M059J (cell line): Measurements from ENCODE around the gene TERB1. TPM values are rescaled to one million over a fixed set of nuclear protein-coding genes. Genes with fewer than 3 reads are reported as not detected.
A peak's percentile ranks its signal among the peaks of the same experiment; 100 is the strongest.

Source experiments
- DNase-seq: peaks from one replicate; pipeline ENCODE4 v3.0.0-alpha.2; 2012; ENCODE audit warnings: low read depth
- total RNA-seq: library from RNA; depleted of rRNA; stranded (reverse); fragments of >200 nt; shearing (Covaris generic); gene quantifications from 2 replicates; pipeline ENCODE4 v1.2.3, GENCODE V29; 2014

TERB1 gene
- total RNA-seq, 1 experiment from 2014 or later, result not detected

- peak; percentile 27 for DNase-seq
Measured at GRCh38 chr16:66746682-66747081, 54.7 kb downstream of the TERB1 start.

GRCh38 chr16:66746048-66746447, 55.3 kb downstream of the TERB1 start:
- no peak for DNase-seq

GRCh38 chr16:66741950-66742808, 59.2 kb downstream of the TERB1 start:
- peak; percentile 35 for DNase-seq

GRCh38 chr16:66741169-66741900, 60.0 kb downstream of the TERB1 start:
- DNase-seq, result peak; percentile 95

DNA sequence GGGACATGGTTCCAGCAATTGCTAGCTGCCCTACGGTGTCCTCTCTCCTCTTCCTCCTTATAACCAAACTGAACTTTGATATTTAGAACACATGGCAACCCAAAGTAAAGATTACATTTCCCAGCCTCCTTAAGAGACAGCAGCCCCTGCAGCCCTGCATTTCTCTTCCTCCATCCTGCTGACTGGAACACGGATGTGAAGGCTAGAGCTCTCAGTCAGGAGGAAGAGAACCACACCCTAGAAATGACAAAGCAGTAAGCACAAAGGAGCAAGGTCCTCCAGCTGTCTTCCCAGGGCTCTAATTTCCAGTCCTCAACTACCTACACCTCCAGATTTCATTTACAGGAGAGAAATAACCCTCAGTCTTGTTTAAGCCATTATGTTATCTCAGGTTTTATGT, 60.9 kb downstream of the TERB1 start:
- DNase-seq, result no peak

GRCh38 chr16:66740010-66740409, 61.4 kb downstream of the TERB1 start:
- peak; percentile 39 for DNase-seq

- DNase-seq, result peak; percentile 58
Measured at GRCh38 chr16:66735891-66736290, 65.5 kb downstream of the TERB1 start.

DNA sequence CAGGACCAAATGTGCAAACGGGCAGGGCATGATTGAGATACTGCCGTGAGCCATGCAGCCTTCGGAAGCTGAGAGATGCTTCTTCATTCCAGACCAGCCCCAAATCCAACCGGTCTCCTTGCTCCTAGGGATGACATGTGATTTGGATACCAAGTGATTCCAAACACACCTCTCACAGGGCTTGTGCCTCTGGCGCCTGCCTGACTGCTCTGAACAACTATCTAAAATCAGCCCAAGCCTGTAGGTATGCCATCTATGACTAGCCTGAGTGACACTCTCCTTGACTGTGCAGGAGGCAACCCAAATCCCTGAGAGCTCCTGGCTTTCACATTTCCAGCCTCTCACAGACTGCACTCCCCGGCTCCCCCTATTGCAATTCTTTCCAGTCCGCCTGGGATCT, 70.3 kb downstream of the TERB1 start:
- DNase-seq, result no peak

DNA sequence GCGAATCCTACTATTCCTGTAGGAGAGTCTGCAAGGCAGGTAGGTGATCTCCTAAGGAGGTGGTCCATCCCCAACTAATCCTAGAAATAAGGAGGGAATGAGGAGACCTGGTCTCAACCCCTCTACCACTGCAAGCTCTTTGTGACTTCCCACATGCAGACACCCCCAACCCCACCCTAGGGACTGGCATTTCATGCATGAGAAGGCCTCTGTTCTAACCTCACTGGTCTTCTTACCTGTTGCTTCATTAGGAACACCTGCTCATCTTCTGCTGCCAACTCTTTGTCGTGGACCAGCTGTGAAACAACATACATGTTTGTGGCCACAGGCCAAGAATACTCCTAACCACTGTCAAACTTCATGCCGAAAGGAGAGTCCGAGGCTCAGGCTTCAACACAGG, 72.6 kb downstream of the TERB1 start:
- no peak for DNase-seq

DNA sequence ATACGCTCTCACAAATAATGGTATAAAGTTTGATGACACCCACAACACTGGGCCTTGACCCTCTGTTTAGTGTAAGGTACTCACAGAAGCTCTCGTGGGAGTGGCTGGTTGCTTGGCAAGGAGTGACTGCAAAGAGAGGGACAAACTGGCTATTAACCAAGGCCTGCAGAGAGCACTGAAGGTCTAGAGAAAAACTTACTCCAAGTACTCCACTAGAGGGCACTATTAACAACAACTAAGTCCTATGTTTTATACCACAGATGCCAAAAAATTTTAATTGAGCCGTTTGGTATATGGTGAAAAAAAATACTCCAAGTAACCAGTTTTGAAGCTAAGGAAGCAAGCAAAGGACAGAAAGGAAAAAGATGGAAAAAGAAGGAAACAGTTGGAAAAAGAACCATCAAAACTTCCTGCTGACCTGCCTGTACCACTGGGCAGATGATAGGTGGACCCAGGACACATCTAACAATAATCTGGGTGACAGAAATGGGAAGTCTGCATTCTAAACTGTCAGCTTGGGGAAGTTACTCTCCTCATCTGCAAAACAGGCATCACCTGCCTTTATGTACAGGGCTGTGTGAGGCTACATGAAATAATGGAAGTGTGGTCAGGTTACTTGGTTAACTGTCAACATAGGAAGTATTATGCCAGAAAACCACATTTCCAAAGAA, 73.1 kb downstream of the TERB1 start:
- peak; percentile 67 for DNase-seq

DNA sequence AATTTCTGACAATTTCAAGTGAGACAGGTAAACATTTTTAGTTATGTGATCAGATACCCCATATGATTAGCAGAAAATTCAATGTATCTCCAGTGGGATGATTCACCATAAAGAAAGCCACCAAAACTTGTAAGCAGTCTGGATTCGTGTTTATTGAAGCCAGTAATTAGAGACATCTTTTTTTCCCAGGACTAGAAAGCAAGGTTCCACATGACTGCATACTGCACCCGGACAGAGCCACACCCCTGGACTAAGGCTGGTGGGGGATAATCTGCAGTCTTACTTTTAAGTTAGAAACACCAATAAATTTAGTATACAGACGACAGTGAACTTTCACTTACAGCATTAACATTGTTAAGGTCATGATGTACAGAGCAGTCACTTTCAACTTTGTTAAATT, 80.6 kb downstream of the TERB1 start:
- no peak for DNase-seq

DNA sequence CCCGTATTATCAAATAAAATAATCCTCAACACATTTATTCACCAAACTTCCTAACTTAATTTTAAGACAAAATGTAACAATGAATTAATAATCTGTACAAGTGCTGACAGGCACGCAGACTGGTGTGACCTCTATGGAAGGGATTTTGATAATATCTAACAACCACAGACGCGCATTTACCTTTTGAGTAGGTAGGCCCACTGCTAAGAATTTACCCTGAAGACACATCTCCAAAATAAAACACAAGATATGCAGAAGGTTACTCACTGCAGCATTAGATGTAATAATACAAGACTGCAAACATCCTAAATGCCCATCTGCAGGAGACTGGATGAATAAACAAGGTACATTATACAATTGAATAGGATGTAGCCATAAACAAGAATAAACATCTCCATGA, 82.1 kb downstream of the TERB1 start:
- no peak for DNase-seq

DNA sequence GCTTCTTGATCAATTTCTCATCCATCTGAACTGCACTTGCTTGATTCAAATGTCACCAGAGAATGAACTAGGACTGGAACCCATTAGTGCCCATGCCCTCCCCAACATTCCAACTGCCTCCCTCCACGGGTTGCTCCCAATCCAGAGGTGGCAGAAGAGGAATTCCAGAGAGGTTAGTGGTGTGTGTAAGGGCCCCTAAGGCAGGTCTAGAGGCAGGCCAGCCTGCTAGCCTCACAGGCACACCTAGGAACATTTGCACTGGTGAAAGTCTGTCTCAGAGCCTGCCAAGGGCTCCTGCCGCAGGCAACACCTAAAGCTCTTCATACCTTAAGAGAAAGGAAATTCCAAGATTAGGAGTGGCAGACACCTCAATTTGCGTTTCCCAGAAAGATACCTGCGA, 83.6 kb downstream of the TERB1 start:
- DNase-seq, result no peak

GRCh38 chr16:66717112-66717675, 84.2 kb downstream of the TERB1 start:
- peak; percentile 43 for DNase-seq

- peak; percentile 63 for DNase-seq
Measured at GRCh38 chr16:66714654-66715307, 86.6 kb downstream of the TERB1 start.

DNA sequence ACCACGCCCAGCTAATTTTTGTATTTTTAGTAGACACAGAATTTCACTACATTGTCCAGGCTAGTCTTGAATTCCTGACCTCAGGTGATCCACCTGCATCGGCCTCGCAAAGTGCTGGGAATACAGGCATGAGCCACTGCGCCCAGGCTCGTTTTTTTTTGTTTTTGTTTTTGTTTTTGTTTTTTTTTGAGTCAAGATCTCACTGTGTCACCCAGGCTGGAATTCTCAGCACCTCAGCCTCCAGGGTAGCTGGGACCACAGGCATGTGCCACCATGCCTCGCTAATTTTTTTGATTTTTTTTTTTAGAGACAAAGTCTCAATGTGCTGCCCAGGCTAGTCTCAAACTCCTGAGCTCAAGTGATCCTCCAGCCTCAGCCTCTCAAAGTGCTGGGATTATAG, 87.3 kb downstream of the TERB1 start:
- DNase-seq, result no peak

- no peak for DNase-seq
Measured at GRCh38 chr16:66713076-66713475, 88.3 kb downstream of the TERB1 start.

- no peak for DNase-seq
Measured at GRCh38 chr16:66712512-66712911, 88.9 kb downstream of the TERB1 start.

DNA sequence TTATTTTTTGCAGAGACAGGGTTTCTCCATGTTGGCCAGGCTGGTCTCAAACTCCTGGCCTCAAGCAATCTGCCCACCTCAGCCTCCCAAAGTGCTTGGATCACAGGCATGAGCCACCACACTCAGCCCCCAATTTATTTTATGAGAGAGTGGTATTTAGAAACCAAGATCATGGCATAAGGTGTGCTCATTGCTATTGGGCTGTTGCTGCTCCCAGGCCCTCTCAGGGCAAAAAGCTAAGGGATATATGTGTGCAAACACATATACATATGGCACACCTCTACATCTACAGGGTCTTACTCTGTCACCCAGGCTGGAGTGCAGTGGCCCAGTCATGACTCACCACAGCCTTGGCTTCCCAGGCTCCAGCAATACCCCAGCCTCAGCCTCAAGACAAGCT, 89.8 kb downstream of the TERB1 start:
- no peak for DNase-seq

GRCh38 chr16:66706506-66706880, 94.9 kb downstream of the TERB1 start:
- DNase-seq, result peak; percentile 79

DNA sequence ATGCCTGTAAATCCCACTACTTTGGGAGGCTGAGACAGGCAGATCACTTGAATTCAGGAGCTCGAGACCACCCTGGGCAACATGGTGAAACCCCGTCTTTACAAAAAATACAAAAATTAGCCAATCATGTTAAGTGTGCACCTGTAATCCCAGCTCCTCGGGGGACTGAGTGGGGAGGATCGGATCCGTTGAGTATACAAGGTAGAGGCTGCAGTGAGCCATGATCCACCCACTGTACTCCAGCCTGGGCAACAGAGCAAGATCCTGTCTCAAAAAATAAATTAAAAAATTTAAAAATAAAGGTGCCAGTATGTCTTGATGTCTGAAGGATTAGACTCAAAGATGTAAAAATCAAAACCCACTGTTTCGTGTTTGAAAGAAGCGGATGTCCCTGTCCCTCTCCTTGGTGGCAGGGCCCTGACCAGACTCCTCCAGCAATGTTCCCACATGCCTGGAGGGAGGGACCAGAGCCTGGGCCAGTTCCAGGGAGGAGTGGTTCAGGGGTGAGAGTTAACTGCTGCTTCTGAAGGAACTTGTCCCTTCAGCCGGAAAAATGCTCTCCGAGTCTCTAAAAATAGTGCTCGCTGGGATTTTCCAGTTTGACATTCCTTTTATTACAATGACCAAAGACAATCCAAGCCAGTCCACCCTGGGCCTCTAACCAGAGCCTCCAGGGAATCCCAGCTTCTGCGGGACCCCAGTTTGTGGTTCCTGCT, 95.4 kb downstream of the TERB1 start:
- peak; percentile 78 for DNase-seq
